ENCODE measurements around the gene TIAM2. TPM values are rescaled to one million over a fixed set of nuclear protein-coding genes. Genes with fewer than 3 reads are reported as not detected.

The TIAM2 gene
- total and polyA plus RNA-seq, 10 of the 15 experiments (the other 5 are each of a cell fraction or from before 2014, with no cell fraction given) = 1.1 to 10.5 (median 2.3) TPM

DNA sequence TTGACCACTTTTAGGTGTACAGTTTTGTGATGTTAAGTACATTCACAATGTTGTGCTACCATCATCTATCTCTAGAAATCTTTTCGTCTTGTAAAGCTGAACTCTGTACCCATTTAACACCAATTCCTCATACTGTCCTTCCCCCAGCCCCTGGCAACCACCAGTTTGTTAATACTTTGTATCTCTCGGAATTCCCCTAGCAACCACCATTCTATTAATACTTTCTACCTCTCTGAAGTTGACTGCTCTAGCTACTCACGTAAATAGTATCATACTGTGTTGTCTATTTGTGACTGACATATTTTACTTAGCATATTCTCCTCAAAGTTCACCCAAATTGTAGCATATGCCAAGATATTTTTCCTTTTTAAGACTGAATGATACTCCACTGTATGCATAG, 186.4 kb downstream of the TIAM2 start (continued):
- TF ChIP-seq, protein P1, sequence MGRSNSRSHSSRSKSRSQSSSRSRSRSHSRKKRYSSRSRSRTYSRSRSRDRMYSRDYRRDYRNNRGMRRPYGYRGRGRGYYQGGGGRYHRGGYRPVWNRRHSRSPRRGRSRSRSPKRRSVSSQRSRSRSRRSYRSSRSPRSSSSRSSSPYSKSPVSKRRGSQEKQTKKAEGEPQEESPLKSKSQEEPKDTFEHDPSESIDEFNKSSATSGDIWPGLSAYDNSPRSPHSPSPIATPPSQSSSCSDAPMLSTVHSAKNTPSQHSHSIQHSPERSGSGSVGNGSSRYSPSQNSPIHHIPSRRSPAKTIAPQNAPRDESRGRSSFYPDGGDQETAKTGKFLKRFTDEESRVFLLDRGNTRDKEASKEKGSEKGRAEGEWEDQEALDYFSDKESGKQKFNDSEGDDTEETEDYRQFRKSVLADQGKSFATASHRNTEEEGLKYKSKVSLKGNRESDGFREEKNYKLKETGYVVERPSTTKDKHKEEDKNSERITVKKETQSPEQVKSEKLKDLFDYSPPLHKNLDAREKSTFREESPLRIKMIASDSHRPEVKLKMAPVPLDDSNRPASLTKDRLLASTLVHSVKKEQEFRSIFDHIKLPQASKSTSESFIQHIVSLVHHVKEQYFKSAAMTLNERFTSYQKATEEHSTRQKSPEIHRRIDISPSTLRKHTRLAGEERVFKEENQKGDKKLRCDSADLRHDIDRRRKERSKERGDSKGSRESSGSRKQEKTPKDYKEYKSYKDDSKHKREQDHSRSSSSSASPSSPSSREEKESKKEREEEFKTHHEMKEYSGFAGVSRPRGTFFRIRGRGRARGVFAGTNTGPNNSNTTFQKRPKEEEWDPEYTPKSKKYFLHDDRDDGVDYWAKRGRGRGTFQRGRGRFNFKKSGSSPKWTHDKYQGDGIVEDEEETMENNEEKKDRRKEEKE (IDR thresholded peaks at IDR 0.05) = no peak
- TF ChIP-seq NR2F1 (conservative IDR thresholded peaks at IDR 0.05) = no peak
- TF ChIP-seq BHLHE40 (IDR thresholded peaks at IDR 0.05; ENCODE audit: borderline replicate concordance in 1 of 2, low read depth in 2 of 2, low read length in 1 of 2) = peak in 1 of 2 experiments; percentile 10; a peak in 1 of 4 replicates
- no peak for TF ChIP-seq RFX5 (IDR thresholded peaks at IDR 0.05; ENCODE audit: low read depth, low read length)

DNA sequence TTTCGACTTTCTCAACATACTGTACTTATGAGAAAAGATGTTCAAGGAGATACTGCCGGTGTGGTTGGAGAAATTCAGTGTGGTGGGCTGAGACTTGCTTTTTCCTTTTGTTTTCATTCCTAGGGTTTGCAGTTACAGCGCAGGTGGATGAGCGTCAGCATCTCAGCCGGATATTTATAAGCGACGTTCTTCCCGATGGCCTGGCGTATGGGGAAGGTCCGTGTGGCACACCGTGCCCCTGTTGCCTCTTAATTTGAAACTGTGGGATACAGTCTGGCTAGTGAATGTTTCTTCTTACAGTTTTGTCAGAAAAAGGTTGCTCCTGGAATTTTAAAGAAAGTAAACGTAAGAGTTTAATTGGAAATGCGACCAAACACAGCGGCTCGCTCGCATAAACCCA, 187.0 kb downstream of the TIAM2 start:
- no peak for TF ChIP-seq PAX8 (IDR thresholded peaks at IDR 0.05)
- no peak for TF ChIP-seq CBFB (IDR thresholded peaks at IDR 0.05; ENCODE audit: low read depth)
- no peak for TF ChIP-seq SRF (IDR thresholded peaks at IDR 0.05; ENCODE audit: low read depth in 2 of 2, low read length in 2 of 2)
- TF ChIP-seq SREBF2 (IDR thresholded peaks at IDR 0.05; ENCODE audit: low read length) = no peak
- TF ChIP-seq ZZZ3 (IDR thresholded peaks at IDR 0.05; ENCODE audit: control insufficient read depth, insufficient read length, low read depth) = no peak
- TF ChIP-seq, protein P2, sequence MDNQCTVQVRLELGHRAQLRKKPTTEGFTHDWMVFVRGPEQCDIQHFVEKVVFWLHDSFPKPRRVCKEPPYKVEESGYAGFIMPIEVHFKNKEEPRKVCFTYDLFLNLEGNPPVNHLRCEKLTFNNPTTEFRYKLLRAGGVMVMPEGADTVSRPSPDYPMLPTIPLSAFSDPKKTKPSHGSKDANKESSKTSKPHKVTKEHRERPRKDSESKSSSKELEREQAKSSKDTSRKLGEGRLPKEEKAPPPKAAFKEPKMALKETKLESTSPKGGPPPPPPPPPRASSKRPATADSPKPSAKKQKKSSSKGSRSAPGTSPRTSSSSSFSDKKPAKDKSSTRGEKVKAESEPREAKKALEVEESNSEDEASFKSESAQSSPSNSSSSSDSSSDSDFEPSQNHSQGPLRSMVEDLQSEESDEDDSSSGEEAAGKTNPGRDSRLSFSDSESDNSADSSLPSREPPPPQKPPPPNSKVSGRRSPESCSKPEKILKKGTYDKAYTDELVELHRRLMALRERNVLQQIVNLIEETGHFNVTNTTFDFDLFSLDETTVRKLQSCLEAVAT (IDR thresholded peaks at IDR 0.05) = peak; percentile 96
- no peak for TF ChIP-seq CHD4 (IDR thresholded peaks at IDR 0.05)
- no peak for TF ChIP-seq NKRF (conservative IDR thresholded peaks at IDR 0.05)
- ChIA-PET SMC1A (ENCODE audit: uncharacterized antibody, unreplicated experiment) (interaction anchor here (0.7 to 3.8 kb wide), 12 partner anchors 8 to 506 kb away, joined by 3 to 29 read pairs (median 6); no protein-coding TSS in a partner anchor), RAD21 (ENCODE audit: unreplicated experiment) (interaction anchor here (0.5 to 4.0 kb wide), 9 partner anchors 10 to 507 kb away, joined by 3 to 24 read pairs (median 8); partner anchors contain the start of gene TFB1M), POLR2A (interaction anchor here (1.0 to 3.5 kb wide), 5 partner anchors 10 to 133 kb away, joined by 3 to 19 read pairs (median 4); no protein-coding TSS in a partner anchor), CTCF (interaction anchor here (0.8 to 3.3 kb wide), 12 partner anchors 11 to 509 kb away, joined by 3 to 19 read pairs (median 5); no protein-coding TSS in a partner anchor)
- in situ Hi-C loops (cut with MboI) (no loop called here), intact Hi-C loops (cut with micrococcal nuclease; ENCODE audit: unreplicated experiment) (no loop called here)
- ATAC-seq = no peak
- Histone ChIP-seq H2AFZ (ENCODE audit: control insufficient read depth, low read depth, low read length) (no peak overlapping the region), H3K27me3 (replicated peaks in 1 of 2; ENCODE audit: control insufficient read depth in 2 of 2, insufficient read depth in 2 of 2, low read length in 1 of 2) (no peaks in the 10 kb centered on the region), H3K4me1 (ENCODE audit: control insufficient read depth, insufficient read depth, low read length) (peaks cover 22% of the 10 kb centered on the region), H4K20me1 (ENCODE audit: control insufficient read depth, insufficient read depth) (no peaks in the 10 kb centered on the region), H3K36me3 (ENCODE audit: control insufficient read depth in 2 of 2, insufficient read depth in 2 of 2, low read length in 1 of 2) (no peaks in the 10 kb centered on the region), H3K9me3 (replicated peaks; ENCODE audit: control insufficient read depth, insufficient read depth, low read length) (no peaks in the 10 kb centered on the region), H3K9ac (ENCODE audit: control insufficient read depth, insufficient read depth, low read length) (no peak overlapping the region; the same call in 1 of the 2 replicates), H3K4me2 (ENCODE audit: control insufficient read depth, insufficient read depth) (peak overlapping the region; percentile 85), H3K4me3 (0 out of 2 replicates have a peak overlapping the region, but pooled peaks have one; percentile 16), H3K79me2 (ENCODE audit: control insufficient read depth, insufficient read depth, low read length) (peaks cover 22% of the 10 kb centered on the region), H3K27ac (ENCODE audit: control insufficient read depth, insufficient read depth) (peak overlapping the region; percentile 81)
- no peak for FAIRE-seq
- 71% methylated on average over 16 of the region's 16 CpGs for WGBS (ENCODE audit: insufficient coverage, insufficient replicate concordance, low lambda C conversion rate, missing lambda C conversion rate)
- DNase-seq (ENCODE audit: low read depth, low spot score) = no peak
- BruUV-seq (replicated peaks) = no TSS peak

All from GM12878 (cell line).